Amygdala (tissue), 56 donors: ENCODE data around the gene HECTD4.

Experiments used
- DNase-seq, 56 donors: peaks; one replicate each; lab custom pipeline; 2025; lab: John Stamatoyannopoulos, UW

HECTD4 gene

GRCh38 chr12:112146123-112146522 lies 236.1 kb downstream of the HECTD4 start:
- no peak for DNase-seq

- no peak for DNase-seq
These were observed 241.5 kb downstream of the HECTD4 start for GRCh38 chr12:112140728-112141127.

GRCh38 chr12:112134731-112135130 lies 247.5 kb downstream of the HECTD4 start:
- no peak for DNase-seq

GRCh38 chr12:112133418-112133817 lies 248.8 kb downstream of the HECTD4 start:
- no peak for DNase-seq

- DNase-seq: no peak
These were observed 250.5 kb downstream of the HECTD4 start for GRCh38 chr12:112131686-112132085.

GRCh38 chr12:112130441-112130998 lies 251.7 kb downstream of the HECTD4 start:
- no peak for DNase-seq

- DNase-seq: no peak
These were observed 255.3 kb downstream of the HECTD4 start for GRCh38 chr12:112126911-112127310.

- peak in 1 of 56 donors; percentile 30 for DNase-seq
These were observed 256.2 kb downstream of the HECTD4 start for GRCh38 chr12:112126000-112126438.

- peak; percentile 76 to 99 (median 97) for DNase-seq
These were observed 256.8 kb downstream of the HECTD4 start, which contains the start of gene TRAFD1 for GRCh38 chr12:112125250-112125999. Gene TRAFD1 (plus strand): TSS chr12:112125560. CDS start chr12:112130523, 4,963 bp downstream.

GRCh38 chr12:112124918-112125249 lies 257.3 kb downstream of the HECTD4 start:
- DNase-seq: no peak

GRCh38 chr12:112122823-112123690 lies 259.2 kb downstream of the HECTD4 start:
- no peak for DNase-seq

GRCh38 chr12:112121780-112122565 lies 260.3 kb downstream of the HECTD4 start:
- peak in 34 of 56 donors; percentile 2 to 46 (median 20) for DNase-seq

- DNase-seq: no peak
These were observed 264.5 kb downstream of the HECTD4 start for GRCh38 chr12:112117685-112118084.

- DNase-seq: peak; percentile 16 to 91 (median 73)
These were observed 265.8 kb downstream of the HECTD4 start for GRCh38 chr12:112116232-112117060.

- DNase-seq: no peak
These were observed 266.8 kb downstream of the HECTD4 start for GRCh38 chr12:112115259-112116045.

GRCh38 chr12:112112409-112113133 lies 269.7 kb downstream of the HECTD4 start:
- DNase-seq: no peak

GRCh38 chr12:112111931-112112330 lies 270.3 kb downstream of the HECTD4 start:
- peak in 2 of 56 donors; percentile 11 to 16 for DNase-seq
